ENCODE results near the gene MEIS3. TPM values are rescaled to one million over a fixed set of nuclear protein-coding genes. Genes with fewer than 3 reads are reported as not detected.
"Not testable (repeated sequence)": the region's sequence is repeated elsewhere in the genome, so short reads cannot be mapped to it uniquely, and the experiment has no call there.

Gene MEIS3
- total RNA-seq, 1 donor from 2014 or later: 9.1 TPM

DNA sequence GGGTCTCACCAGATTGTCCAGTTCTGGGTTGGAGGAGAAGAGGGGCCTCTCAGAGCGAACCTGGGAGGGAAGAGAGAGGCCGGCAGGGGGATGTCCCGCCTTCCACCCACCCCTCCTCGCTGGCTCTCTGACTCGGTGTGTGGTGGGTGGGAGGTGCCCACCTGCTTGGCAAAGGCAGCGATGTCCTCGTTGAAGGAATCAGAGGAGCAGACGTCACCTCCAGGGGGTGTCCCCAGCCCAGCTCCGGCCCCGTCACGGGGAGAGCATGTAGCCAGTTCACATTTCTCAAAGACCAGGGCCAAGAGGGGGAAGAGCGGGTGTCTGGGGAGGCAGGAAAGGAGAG is 2.7 kb downstream of the MEIS3 start:
- DNase-seq (ENCODE audit: low read depth): no peak

DNA sequence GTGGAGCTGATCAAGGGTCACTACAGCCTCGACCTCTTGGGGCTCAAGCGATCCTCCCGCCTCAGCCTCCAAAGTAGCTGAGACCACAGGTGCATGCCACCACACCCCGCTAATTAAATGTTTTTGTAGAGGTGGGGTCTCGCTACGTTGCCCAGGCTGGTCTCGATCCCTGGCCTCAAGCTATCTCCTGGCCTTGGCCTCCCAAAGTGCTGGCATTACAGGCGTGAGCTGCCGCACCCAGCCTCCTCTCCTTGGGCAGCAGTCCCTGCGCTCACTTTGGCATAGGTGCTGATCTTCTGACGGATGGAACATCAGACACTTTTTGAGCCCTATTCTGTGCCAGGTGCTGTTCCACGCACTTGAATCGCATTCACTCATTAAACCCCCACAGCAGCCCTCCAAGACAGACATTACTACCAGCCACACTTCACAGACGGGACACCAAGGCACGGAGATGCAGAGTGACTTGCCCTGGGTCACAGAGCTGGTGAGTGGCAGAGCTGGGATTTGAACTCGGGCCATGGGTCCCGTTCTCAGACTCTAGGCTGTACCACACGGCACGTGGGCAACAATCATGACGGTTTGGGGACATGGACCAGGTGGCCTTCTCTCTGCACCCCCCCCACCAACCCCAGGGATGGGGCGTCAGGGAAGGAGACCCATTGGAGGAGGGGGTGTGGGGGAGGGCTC is 3.2 kb downstream of the MEIS3 start:
- DNase-seq (ENCODE audit: low read depth): no peak

DNA sequence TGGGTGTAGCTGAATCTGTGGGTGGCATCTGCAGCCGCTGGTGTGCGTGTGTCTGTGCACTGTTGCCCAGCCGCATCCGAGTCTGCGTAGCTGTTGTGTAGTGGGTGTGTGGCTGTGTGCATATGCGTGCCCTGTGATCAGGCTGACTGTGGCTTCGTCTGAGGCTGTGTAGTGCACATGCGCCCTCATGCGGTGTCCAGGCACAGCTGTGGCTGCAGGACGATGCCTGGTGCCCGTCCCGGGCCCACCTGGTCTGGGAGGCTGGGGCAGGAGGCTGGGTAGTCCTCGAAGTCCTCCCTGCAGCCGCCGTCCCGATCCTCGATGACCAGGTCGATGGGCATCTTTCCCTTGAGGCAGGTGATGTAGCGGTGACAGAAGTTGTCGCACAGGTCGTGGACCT is 4.9 kb downstream of the MEIS3 start:
- DNase-seq (ENCODE audit: low read depth): no peak

DNA sequence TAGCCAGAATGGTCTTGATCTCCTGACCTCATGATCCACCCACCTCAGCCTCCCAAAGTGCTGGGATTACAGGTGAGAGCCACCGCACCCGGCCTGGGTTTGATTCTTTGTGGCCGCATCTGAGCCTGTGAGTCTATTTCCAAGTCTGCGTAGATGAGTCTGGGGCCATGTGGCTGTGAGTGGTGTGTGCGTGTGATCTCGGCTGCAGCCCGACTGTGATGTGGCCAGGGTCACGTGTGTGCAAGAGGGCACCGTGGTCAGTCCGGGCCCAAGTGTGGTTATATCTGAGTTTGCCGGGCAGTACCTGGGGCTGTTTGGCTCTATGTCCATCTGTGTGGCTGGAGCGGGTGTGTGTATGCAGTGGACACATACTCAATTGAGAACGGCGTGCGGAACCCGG is 5.4 kb downstream of the MEIS3 start:
- DNase-seq (ENCODE audit: low read depth): no peak

DNA sequence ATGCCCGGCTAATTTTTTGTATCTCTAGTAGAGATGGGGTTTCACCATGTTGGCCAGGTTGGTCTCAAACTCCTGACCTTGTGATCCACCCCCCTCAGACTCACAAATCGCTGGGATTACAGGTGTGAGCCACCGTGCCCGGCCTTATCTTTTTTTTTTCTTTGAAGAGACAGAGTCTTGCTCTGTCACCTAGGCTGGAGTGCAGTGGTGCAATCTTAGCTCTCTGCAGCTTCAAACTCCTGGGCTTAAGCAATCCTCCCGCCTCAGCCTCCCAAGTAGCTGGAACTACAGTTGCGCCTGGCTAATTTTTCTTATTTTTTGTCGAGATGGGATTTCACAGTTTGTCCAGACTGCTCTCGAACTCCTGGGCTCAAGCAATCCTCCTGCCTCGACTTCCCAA is 7.6 kb downstream of the MEIS3 start:
- not testable (repeated sequence) for DNase-seq (ENCODE audit: low read depth)

DNA sequence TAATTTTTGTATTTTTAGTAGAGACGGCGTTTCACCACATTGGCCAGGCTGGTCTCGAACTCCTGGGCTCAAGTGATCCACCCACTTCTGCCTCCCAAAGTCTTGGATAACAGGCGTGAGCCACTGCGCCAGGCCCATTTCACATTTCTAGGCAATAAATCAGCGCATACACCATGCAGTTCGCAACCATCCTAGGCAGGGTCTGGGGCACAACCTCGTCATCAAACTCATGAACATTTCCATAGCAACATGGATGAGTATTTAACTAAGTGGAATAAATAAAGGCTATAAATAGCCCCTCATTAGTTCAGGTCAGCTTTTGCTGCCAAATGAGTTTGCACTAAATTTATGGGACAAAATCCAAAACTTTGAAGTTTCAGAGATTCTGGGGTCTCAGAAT is 8.2 kb downstream of the MEIS3 start:
- no peak for DNase-seq (ENCODE audit: low read depth)

DNA sequence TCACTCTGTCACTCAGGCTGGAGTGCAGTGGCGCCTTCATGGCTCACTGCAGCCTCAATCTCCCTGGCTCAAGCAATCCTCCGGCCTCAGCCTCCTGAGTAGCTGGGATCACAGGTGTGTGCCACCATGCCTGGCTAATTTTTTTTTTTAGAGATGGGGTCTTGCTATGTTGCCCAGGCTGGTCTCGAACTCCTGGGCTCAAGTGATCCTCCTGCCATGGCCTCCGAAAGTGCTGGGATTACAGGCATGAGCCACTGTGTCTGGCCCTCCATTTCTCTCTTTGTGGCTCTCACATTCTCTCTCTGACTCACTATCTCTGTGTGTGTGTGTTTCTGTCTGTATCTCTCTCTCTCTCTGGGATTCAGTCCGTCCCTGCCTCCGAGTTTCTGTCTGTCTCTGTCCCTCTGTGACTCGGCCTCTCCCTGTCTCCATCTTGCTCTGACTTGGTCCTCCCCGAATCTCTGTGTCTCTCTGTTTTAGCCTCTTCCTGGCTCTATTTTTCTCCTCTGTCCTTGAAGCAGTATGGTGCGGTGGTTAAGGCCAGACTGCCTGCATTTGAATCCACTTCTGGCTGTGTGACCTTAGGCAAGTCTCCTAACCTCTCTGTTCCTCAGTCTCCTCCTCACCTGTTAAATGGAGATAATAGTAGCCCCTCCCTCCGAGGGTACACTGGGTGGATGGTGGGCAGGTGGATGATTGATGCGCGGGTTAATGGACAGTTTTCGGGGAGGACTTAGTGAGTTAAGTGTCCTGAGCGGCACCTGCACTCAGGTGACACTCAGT is 11.0 kb downstream of the MEIS3 start:
- no peak for DNase-seq (ENCODE audit: low read depth)

DNA sequence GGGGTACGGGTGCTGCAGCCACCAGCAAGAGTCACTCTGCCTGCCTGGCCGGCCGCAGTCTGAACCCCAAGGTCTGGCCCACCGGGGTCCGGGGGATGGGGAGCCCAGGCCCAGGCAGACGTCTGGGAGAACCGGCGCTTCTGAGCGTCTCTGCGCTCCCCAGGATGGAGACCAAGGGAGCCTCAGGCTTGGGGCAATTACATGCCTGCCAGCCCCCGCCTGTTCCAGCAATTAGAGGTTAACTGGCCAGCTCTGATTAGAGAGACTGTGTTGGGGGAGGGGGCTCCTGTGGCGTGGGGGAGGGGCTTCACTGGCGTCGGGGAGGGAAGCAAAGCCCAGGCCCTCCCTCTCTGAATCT is 11.9 kb downstream of the MEIS3 start:
- DNase-seq (ENCODE audit: low read depth): no peak

DNA sequence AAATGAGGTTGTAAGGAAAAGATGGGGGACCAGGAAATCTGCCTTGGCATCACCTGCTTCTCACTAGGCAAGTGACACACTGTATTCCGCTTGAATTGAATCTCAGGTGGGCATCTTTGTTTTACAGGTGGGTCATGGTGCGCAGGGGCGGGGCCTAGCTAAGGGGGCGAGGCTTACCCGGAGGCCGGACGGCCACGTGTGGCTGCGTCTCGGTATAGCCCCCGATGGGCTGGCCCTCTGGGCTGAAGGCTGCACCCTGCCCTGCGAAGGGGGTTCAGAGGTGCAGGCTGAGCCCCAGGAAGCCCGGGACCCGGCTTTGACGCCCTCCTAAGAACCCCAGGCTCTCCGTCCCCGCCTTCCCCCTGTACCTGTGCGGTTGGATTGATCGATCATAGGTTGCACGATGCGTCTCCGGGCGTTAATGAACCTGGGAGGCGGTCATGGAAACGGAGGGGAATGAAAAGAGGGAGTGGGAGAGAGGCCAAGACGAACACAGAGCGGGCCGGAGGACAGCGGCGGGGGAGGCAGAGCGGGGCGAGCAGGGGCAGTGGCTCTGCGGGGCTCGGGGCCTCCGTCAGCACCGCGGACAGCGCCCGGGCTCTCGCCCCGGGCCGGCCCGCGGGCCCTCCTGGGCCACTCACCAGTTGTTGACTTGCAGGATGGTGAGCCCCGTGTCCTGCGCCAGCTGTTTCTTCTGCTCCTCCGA is 12.5 kb downstream of the MEIS3 start:
- no peak for DNase-seq (ENCODE audit: low read depth)

DNA sequence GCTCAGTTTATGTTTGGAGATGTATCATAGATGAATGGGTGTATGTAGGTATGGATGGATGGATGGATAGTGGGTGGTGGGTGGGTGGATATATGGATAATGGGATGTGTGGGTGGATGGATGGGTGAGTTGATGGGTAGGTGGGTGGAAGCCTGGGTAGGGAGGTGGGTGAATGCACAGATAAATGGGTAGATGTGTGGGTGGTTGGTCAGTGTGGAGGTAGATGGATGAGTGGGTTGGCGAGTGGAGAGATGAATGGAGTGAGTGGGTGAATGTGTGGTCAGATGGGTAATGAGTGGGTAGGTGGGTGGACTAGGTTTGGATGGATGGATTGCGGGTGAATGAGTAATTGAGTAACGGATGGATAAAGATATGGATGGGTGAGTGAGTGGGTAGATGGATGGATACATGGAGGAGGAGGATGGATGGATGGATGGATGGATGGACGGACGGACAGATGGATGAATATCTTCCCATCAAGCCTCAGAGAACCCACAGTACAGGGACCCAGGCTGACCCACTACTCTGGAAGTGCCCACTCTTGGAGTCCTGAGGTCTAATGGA is 13.4 kb downstream of the MEIS3 start:
- no peak for DNase-seq (ENCODE audit: low read depth)

DNA sequence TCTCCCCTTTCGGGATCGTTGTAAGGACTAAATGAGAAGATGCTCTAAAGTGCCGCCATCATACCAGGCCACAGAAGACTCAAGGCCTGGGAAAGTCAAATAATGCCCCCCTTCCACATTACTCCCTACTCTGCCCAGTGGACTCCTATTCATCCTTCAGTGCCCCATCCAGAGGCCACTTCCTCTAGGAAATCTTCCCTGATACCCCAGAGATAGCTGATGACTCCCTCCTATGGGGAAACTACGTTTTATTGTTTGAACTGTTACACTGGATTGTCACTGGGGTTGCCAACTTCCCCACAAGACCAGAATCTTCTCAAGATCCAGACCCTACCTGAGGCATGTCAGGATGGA is 14.2 kb downstream of the MEIS3 start:
- DNase-seq (ENCODE audit: low read depth): no peak

DNA sequence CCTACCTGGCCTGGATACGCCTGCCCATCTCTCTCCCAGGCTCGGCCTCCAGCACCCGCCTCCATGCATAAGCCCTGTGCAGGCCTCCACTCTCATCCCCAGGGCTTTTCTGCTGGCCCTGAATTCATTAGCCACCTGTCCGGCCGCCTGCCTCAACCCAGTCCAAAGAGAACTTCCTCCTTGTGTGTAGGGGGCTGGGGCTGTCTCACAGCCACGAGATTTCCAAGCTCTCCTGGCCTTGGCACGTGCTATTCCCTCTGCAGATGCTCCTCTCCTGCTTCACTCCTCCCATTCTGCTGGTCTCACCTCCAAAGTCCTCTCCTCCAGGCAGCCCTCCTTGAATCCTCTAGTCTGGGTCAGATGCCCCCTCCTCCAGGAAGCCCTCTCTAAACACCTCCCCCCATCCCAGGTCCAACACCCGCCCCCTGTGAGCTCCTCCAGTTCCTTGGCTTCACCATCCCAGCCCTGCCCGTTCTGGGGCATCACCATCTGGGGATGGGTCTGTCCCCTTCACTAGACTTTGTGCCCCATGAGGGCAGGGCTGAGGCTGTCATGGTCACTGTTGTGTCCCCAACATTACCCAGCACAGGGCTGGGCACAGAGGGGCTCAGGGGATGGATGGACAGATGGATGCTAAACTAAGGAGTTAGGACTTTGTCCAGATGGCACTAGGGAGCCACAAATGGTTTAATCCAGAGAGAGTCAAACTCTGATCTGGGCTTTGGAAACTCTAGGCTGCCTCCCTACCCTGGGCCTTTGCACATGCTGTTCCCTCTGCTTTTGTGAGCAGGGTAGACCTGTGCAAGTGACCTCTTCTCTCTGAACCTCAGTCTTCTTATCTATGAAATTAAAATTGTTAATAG is 14.8 kb downstream of the MEIS3 start:
- DNase-seq (ENCODE audit: low read depth): no peak

DNA sequence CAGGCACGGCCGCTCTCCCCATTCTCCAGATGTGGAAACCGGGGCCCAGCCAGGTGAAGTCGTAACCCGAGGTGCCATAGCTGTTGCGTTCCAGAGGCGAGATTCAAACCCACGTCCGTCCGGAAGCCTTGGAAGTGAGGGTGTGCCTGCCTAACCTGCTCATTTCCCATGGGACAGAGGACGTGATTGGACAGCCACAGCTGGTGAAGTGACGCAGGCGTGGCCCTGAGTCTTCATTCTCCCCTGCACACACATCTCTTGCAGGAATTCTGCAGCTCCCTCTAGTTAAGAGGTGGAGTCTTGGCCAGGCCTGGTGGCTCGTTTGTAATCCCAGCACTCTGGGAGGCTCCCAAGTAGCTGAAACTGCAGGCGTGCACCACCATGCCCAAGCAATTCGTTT is 16.8 kb downstream of the MEIS3 start:
- no peak for DNase-seq (ENCODE audit: low read depth)

DNA sequence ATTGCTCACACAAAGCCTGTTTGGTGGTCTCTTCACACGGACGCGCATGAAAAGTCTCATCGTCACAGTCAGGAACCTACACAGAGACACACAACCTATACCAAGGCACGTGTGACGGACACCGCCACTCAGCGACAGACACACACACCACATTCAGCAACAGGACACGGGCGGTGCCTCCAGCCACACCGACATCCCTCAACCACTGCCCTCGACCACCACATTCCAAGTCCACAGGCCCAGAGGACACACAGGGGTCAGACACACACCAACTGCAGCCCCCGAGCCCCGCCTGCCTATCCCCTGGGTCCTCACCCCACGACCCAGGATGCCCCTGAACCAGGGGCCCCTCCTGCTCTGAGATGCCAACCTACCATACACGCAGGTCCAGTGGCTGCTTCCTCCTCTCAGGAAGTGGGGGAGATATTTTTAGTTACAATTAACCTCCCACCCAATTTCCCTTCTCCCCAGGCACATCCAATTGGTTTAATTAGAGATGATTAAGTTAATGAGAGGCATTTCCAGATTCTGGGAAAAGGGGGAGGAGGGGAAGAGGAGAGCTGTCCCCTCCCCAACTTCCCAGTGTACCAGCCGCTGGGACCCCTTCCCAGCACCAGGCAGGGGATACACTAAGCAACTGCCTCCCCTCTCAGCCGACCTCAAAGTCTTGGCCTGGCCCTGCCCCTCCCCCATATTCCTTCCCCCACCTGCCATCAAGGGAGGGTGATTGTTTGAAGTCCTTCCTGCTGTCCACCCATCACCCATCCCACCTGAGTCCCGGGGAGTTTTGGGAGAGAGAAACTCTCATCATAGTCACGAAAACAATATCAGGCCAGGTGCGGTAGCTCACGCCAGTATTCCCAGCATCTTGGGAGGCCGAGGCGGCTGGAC is 20.4 kb downstream of the MEIS3 start:
- no peak for DNase-seq (ENCODE audit: low read depth)

DNA sequence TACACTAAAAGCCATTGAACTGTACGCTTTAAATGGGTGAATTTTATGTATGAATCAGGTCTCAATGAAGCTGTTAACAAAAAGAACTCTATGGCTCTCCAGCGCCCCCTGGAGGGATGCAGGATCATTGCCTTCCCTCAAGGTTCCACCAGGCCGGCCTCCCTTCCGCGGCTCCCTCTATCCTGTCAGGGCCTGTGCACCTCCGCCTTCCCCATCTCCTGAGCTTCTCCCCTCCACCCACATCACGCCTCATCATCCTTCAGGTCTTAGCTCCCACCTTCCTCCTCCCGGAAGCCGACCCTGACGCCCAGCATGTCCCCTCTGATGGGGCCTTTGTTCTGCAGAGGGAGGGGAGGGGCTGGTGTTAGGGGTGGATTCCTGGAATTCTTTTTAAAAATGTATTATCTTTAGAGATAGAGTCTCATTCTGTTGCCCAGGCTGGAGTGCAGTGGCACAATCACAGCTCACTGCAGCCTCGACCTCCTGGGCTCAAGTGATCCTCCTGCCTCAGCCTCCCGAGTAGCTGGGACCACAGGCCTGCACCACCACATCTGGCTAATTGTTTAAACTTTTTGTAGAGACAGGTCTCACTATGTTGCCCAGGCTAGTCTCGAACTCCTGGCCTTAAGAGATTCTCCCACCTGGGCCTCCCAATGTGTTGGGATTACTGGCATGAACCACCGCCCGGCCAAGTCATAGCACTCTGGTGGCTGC is 27.7 kb downstream of the MEIS3 start:
- DNase-seq (ENCODE audit: low read depth): peak; percentile 50

DNA sequence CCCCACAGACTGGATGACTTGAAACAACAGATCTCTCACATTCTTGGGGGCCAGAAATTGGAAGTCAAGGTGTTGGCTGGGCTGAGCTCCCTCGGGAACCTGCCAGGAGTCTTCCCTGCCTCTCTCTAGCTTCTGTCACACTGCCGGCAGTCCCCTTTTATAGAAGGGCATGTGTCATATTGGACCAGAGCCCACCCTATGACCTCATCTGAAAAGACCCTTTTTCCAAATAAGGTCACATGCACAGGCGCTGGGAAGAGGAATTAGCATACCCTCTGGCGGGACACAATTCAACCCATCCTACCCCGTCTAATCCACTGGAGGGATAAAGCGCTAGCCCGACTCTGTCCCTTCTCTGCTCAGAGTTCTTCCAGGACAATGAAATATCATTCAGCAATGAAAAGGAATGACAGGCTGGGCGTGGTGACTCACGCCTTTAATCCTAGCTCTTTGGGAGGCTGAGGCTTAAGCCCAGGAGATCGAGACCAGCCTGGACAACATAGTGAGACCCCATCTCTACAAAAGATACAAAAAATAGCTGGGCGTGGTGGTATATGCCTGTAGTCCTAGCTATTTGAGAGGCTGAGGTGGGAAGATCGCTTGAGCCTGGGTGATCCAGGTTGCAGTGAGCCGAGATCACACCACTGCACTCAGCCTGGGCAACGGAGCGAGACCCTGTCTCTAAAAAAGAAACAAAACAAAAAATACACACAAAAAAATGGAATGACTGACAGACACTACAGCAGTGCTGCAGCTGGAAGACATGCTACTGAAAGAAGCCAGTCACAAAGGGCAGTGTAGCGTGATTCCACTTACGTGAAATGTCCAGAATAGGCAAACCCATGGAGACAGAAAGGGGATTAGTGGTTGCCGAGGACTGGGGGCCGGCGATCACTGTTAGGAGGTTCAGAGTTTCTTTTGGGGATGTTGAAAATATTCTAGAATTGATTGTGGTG is 28.5 kb downstream of the MEIS3 start:
- no peak for DNase-seq (ENCODE audit: low read depth)

DNA sequence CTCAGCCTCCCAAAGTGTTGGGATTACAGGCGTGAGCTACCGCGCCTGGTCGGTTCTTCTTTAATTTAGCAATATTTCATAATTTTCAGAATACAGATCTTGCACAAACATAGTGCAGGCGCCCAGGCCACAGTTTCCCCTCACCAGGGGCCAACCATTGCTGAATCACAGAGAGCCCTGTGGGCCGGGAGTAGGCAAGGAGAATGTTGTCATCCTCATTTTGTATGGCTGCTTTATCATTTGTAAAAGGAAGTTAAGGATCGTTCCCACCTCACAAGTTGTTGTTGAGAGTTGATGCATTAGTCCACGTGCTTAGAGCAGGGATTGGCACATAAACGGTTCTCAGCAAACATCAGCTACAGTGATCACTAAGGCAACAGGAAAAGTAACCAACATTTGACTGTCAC is 30.2 kb downstream of the MEIS3 start:
- no peak for DNase-seq (ENCODE audit: low read depth)

DNA sequence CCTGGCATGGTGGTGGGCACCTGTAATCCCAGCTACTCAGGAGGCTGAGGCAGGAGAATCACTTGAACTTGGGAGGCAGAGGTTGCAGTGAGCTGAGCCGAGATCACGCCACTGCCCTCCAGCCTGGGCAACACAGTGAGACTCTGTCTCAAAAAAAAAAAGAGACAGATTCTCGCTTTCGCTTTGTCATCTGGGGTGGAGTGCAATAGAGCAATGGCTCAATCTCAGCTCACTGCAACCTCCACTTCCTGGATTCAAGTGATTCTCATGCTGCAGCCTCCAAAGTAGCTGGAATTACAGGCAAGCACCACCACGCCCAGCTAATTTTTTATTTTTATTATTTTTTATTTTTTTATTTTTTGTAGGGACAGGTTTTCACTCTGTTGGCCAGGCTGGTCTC is 30.6 kb downstream of the MEIS3 start:
- not testable (repeated sequence) for DNase-seq (ENCODE audit: low read depth)

DNA sequence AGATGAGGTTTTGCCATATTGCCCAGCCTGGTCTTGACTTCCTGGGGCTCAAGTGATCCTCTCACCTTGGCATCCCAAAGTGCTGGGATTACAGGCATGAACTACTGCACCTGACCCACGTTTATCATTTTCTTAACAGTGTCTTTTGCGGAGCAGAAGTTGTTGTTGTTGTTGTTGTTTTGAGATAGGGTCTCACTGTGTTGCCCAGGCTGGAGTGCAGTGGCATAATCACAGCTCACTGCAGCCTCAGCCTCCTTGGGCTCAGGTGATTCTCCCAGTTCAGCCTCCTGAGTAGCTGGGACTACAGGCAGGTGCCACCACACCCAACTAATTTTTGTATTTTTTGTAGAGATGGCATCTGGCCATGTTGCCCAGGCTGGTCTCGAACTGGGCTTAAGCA is 31.7 kb downstream of the MEIS3 start:
- not testable (repeated sequence) for DNase-seq (ENCODE audit: low read depth)
